ENCODE results near the gene JMJD6.

DNA sequence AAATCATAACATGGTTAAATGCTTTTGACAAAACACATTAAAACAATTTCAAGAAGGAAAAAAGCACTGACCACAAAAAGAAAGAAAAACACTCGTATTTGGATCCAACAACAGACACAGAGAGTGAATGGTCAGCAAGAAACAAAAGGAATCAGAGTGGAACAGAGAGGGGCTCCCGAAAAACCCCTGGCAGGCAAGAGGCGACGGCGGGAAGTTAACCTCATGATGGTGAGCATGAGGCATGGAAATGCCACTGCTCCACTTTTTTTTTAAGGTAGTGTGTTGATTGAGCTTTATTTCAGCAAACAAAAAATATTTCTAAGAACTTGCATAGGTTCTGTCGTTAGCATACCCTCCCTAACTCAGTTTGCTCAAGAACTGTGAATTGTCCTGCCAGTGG, 50.8 kb downstream of the JMJD6 start:
- TF ChIP-seq, protein P1, sequence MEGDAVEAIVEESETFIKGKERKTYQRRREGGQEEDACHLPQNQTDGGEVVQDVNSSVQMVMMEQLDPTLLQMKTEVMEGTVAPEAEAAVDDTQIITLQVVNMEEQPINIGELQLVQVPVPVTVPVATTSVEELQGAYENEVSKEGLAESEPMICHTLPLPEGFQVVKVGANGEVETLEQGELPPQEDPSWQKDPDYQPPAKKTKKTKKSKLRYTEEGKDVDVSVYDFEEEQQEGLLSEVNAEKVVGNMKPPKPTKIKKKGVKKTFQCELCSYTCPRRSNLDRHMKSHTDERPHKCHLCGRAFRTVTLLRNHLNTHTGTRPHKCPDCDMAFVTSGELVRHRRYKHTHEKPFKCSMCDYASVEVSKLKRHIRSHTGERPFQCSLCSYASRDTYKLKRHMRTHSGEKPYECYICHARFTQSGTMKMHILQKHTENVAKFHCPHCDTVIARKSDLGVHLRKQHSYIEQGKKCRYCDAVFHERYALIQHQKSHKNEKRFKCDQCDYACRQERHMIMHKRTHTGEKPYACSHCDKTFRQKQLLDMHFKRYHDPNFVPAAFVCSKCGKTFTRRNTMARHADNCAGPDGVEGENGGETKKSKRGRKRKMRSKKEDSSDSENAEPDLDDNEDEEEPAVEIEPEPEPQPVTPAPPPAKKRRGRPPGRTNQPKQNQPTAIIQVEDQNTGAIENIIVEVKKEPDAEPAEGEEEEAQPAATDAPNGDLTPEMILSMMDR (IDR thresholded peaks at IDR 0.05) = no peak
- TF ChIP-seq POLR2A (IDR thresholded peaks at IDR 0.05) = no peak
- TF ChIP-seq POLR2AphosphoS5 (IDR thresholded peaks at IDR 0.05) = no peak

Measured in breast epithelium (tissue), 3 donors.